Measurements from ENCODE around the gene SEMA4B.
"Not testable (repeated sequence)": the region's sequence is repeated elsewhere in the genome, so short reads cannot be mapped to it uniquely, and the experiment has no call there.

The SEMA4B gene

GRCh38 chr15:90184119-90184785 lies 16.9 kb upstream of the SEMA4B start:
- DNase-seq: peak; percentile 84 to 85

GRCh38 chr15:90184786-90185704 lies 16.1 kb upstream of the SEMA4B start:
- peak; percentile 81 to 85 for DNase-seq

GRCh38 chr15:90187257-90187868 lies 13.8 kb upstream of the SEMA4B start:
- DNase-seq: no peak

- DNase-seq: not testable (repeated sequence)
These were observed 13.1 kb upstream of the SEMA4B start for GRCh38 chr15:90188065-90188464.

GRCh38 chr15:90188914-90189748 lies 12.0 kb upstream of the SEMA4B start:
- DNase-seq: no peak

- no peak for DNase-seq
These were observed 11.2 kb upstream of the SEMA4B start for GRCh38 chr15:90189781-90190467.

- peak in 1 of 2 experiments; percentile 12 for DNase-seq
These were observed 10.4 kb upstream of the SEMA4B start for GRCh38 chr15:90190606-90191343.

- no peak for DNase-seq
These were observed 9.8 kb upstream of the SEMA4B start for GRCh38 chr15:90191344-90191687.

GRCh38 chr15:90191794-90192509 lies 9.2 kb upstream of the SEMA4B start:
- DNase-seq: peak; percentile 96 to 98

- no peak for DNase-seq
These were observed 8.0 kb upstream of the SEMA4B start for GRCh38 chr15:90192961-90193786.

GRCh38 chr15:90194655-90195054 lies 6.5 kb upstream of the SEMA4B start:
- no peak for DNase-seq

- no peak for DNase-seq
These were observed 498 bp upstream of the SEMA4B start for GRCh38 chr15:90200534-90201129.

- DNase-seq: no peak
These were observed 830 bp downstream of the SEMA4B start for GRCh38 chr15:90201944-90202375.

- DNase-seq: no peak
These were observed 1.8 kb downstream of the SEMA4B start for GRCh38 chr15:90202929-90203328.

GRCh38 chr15:90203473-90203872 lies 2.3 kb downstream of the SEMA4B start:
- DNase-seq: no peak

- no peak for DNase-seq
These were observed 2.8 kb downstream of the SEMA4B start for GRCh38 chr15:90203922-90204321.

GRCh38 chr15:90205050-90205848 lies 4.1 kb downstream of the SEMA4B start:
- no peak for DNase-seq

- no peak for DNase-seq
These were observed 4.8 kb downstream of the SEMA4B start for GRCh38 chr15:90205886-90206285.
